Kidney capillary endothelial cell (primary cell): Measurements from ENCODE around the gene SCGB3A1.

ENCODE experiments used
- DNase-seq: peaks from one replicate; pipeline ENCODE4 v3.0.0-alpha.2; 2018; ENCODE audit warnings: low spot score

The SCGB3A1 gene

DNA sequence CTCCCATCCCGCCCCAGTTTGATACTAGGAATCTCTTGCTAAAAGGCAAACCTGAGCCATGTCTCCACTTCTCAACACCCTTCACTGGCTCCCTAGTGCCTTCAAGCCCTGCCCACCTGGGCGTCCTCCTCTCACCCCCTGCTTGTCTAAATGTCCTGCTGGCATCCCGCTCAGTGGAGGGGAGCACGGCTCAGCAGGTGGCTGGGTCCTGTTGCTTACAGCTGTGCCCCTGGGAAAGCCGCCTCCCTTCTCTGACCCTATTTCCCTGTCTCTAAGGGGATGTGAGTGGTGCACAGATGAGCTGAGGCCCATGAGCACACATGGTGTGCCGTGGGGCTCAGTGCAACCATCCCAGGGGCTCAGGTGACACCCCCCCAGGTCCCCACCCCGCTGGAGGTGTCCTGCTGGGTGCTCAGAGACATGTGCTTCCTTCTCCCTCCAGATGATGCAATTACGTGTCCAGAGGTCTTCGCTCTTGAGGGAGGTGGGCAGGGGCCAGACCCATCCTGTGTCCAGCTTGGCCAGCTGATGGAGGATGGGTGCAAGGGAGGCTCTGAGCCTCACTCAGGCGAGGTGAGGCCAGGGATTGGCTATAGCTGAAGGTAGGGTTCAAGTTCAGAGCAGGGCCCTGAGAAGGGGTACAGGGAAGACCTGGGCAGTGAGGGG is 34.0 kb upstream of the SCGB3A1 start:
- DNase-seq = no peak

- DNase-seq = no peak
Measured at GRCh38 chr5:180624587-180624986, 33.3 kb upstream of the SCGB3A1 start.

DNA sequence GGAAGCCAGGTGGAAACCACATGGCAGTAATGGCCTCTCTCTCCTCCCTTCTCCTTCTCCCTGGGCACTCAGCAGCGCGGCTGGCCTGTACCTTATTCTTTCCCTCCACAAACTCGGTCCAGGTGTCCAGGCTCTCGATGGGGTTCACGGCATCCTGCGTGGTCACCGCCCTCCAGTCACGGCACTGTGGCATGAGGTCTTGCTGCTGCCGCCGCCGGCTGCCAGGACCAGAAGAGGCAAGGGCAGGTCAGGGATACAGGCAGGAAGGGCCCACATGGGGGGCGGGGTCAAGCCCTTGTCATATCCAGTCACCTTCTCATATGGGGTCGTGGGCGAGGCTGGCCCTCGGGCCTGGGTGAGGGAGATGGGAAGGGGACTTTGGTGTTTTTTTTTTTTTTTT is 32.5 kb upstream of the SCGB3A1 start:
- DNase-seq = no peak

DNA sequence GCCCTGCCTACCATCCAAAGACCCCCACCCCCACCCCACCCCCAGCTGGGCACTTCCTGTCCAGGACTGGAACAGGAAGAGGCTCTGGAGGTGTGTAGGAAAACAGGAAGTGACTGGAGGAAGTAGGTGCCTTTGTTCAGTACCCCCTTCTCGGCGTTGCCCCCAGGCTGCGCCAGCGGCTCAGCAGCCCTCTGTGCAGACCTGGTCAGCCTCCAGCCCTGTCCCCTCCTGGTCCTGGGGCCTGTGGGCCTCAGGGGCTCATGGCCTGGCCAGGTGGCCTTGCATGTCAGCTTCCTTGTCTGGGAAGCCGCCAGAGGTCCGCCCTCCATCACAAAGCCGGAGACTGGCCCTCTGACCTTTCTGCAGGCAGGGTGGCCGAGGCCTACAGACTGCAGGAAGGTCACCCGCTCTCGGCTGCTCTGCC is 32.1 kb upstream of the SCGB3A1 start:
- peak; percentile 53 for DNase-seq

GRCh38 chr5:180622910-180623309 is 31.6 kb upstream of the SCGB3A1 start:
- no peak for DNase-seq

- DNase-seq = no peak
Measured at GRCh38 chr5:180621311-180621710, 30.0 kb upstream of the SCGB3A1 start.

DNA sequence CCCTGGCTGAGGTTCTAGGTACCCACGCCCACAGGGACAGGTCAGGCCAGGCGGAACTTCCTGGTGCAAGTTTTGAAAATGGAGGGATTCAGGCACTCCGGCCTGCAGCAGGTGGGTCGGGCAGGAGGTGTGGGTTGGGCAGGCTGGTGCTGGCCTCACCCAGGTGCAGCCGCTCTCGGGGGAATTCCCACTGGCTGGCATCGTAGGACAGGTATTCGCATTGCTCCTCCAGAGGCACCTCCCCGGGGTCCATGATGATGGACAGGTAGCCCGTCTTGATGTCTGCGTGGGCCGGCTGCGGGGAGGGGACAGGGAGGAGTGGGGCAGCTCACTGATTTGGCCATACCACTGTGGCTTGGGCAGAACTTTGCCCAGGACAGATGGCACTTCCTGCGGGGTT is 28.7 kb upstream of the SCGB3A1 start:
- no peak for DNase-seq

DNA sequence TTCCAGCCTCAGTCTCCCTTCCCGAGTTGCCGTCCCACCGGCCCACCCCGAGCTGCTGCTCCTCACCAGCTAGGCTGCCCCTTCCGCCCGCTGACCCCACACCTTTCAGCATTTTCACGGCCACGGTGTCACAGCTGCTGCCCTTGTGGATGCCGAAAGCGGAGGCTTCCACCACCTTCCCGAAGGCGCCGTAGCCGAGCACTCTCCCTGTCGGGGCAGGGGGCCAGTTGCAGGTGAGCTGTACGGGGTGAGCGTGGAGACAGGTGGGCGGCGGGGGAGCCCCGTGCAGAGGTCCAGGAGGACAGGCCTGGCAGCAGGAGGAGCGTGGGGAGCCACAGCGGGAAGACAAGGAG is 28.2 kb upstream of the SCGB3A1 start:
- DNase-seq = no peak

GRCh38 chr5:180618829-180619562 is 27.7 kb upstream of the SCGB3A1 start:
- DNase-seq = no peak

DNA sequence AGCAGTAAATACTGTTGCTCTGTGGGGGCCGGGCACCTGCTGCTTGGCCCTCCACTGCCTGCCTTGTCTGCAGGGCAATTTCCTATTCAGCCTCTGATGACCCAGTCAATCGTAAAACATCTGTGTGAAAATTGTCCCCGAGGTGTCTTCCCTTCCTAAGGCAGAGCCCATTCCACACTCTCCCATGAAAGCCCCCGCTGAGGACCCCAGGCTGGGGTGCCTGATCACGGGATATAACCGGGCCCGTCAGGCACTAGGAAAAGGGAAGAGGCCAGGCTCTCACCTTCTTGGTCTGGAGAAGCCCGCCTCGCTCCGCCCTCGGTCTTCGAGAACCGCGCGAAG is 27.2 kb upstream of the SCGB3A1 start:
- DNase-seq = no peak

DNA sequence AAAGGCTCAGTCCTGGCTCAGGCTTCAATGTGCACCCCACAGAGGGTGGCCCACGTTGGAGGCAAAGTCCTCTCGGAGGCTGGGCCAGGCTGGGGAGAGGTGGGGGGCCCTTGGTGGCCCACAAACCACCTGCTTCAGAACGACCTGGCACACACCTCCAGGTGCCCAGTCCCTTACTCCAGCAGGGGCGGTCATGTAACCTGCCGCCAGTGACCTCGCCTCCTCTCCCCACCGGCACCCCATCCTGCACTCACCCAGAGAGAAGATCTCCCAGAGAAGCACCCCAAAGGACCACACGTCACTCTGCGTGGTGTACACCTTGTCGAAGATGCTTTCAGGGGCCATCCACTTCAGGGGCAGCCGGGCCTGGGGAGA is 22.5 kb upstream of the SCGB3A1 start:
- DNase-seq = no peak

- no peak for DNase-seq
Measured at GRCh38 chr5:180613188-180613813, 22.0 kb upstream of the SCGB3A1 start.

GRCh38 chr5:180612683-180613082 is 21.4 kb upstream of the SCGB3A1 start:
- DNase-seq = no peak

GRCh38 chr5:180611140-180611850 is 20.0 kb upstream of the SCGB3A1 start:
- DNase-seq = no peak

GRCh38 chr5:180609817-180610550 is 18.7 kb upstream of the SCGB3A1 start:
- no peak for DNase-seq

DNA sequence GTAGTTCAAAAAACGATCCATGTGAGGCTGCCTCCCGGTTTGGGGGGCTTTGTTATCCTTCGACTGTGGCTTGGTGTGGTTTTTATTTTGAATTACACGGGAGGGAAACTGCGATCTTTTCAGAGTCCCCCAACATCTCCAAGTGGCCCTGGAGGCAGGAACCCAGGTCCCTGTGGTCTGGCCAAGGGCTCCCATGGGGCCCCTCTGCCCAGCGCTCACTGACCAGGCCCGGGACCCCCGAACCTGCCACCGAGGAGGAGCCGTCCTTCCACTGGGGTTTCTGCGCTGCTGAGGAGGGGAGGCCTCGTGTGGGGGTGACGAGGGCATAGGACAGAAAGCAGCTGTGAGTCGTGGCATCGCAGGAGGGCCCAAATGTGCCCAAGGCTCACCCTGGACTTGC is 18.1 kb upstream of the SCGB3A1 start:
- DNase-seq = no peak

- no peak for DNase-seq
Measured at GRCh38 chr5:180608572-180609310, 17.4 kb upstream of the SCGB3A1 start.

DNA sequence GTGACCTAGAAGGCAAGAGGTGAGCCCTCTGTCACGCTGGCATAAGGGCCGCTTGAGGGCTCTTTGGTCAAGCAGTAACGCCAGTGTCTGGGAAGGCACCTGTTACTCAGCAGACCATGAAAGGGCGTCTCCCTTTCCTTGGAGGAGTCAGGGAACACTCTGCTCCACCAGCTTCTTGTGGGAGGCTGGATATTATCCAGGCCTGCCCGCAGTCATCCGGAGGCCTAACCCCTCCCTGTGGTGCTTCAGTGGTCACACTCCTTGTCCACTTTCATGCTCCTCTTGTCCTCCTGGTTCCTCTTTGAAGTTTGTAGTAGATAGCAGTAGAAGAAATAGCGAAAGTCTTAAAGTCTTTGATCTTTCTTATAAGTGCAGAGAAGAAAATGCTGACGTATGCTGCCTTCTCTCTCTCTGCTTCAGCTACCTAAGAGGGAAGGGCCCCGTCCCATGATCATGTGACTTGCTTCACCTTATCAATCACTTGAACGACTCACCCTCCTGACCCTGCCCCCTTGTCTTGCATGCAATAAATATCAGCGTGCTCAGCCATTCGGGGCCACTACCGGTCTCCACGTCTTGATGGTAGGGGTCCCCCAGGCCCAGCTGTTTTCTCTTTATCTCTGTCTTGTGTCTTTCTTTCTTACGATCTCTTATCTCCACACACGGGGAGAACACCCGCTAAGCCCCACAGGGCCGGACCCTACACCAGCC is 16.7 kb upstream of the SCGB3A1 start:
- no peak for DNase-seq

- no peak for DNase-seq
Measured at GRCh38 chr5:180606215-180606785, 15.0 kb upstream of the SCGB3A1 start.

GRCh38 chr5:180605554-180606214 is 14.4 kb upstream of the SCGB3A1 start:
- peak; percentile 52 for DNase-seq
